Fibroblast of skin of scalp (primary cell): Measurements from ENCODE around the gene KCNJ4. TPM values are rescaled to one million over a fixed set of nuclear protein-coding genes. Genes with fewer than 3 reads are reported as not detected.

Experiments used
- DNase-seq: peaks from one replicate; pipeline ENCODE4 v3.0.0-alpha.2; 2013
- polyA plus RNA-seq, 2 experiments: library from polyadenylated mRNA; unstranded; fragments of 120-200 nt; gene quantifications; one replicate each; pipeline ENCODE4 v1.2.1, GENCODE V29; 2013; ENCODE audit not compliant: insufficient read length in 2 of 2

The KCNJ4 gene
- polyA plus RNA-seq (2013, experiment 1 of 2; ENCODE audit: insufficient read length): not detected
- not detected for polyA plus RNA-seq (2013, experiment 2 of 2; ENCODE audit: insufficient read length)

DNA sequence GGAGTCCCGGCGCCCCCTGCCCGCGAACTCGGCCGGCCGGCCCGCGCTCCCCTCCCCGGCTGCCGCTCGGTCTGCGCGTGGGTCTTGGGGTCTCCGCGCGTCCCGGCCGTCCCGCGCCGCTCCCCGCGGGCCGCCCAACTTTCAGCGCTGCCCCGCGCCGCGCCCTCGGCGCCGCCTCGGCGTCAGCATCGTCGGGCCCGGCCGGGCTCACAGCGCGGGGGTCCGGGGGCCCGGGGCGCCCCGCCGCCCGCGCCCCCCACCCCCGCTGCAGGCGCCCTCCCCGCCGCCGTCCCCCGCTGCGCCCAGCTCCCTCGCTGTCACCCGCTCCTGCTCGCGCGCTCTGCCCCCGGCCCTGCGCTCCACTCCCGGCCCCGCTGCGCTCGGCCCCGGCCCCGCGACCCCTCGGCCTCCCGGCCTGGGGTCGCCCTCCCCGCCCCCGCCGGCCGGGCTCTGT lies at the start of gene KCNJ4:
KCNJ4 (minus strand) TSS at position 124 of the 454 bp plus-strand sequence. CDS start 27,067 bp downstream, outside the sequence.
- no peak for DNase-seq

DNA sequence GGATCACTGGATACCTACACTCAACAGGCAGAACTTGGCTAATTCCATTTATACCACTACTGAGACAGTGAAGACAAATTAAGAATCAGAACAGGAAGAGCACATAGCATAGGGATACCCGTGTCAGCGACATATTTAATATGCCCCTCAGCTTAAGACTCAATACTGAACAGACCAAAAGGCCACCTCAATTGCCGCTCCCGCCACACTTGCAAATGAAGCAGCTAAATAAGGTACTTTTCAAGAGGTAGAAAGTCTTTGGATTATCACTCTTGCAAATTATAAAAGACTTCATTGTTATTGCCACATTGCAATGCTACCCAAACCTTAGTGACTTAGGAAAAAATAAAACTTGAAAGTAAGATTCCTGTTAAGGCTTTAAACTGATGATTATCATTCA lies 48.0 kb upstream of the KCNJ4 start:
- DNase-seq: no peak

DNA sequence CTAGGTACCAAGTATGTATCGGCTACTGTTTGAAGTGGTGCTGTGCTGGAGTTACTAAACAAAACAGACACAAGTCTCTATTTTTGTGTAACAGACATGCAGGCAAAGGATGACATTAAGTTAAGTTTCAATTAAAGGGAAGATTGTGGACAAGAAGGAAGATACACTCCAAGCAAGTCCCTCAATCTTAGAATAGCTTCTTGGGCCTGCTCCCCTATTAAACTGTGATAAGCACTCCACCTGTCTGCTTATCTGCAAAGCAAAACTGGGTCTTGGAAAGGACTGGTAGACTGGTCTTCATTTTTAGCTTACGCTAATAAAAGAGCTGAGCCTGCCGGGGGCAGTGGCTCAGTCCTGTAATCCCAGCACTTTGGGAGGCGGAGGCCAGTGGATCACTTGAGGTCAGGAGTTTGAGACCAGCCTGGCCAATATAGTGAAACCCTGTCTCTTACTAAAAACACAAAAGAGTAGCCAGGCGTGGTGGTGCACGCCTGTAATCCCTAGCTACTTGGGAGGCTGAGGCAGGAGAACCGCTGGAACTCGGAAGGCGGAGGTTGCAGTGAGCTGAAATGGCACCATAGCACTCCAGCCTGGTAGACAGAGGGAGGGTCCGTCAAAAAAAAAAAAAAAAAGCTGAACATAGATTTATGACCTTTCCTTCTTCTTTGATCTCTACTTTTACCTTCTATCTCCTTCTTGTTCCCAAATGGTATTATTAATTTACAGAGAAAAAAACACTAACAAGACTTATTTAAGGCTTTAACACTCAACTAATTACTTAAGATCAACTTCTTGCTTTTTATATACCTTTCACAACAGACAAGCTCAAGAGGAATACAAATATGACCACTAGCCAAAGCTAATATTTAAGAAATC lies 47.0 kb upstream of the KCNJ4 start:
- no peak for DNase-seq

DNA sequence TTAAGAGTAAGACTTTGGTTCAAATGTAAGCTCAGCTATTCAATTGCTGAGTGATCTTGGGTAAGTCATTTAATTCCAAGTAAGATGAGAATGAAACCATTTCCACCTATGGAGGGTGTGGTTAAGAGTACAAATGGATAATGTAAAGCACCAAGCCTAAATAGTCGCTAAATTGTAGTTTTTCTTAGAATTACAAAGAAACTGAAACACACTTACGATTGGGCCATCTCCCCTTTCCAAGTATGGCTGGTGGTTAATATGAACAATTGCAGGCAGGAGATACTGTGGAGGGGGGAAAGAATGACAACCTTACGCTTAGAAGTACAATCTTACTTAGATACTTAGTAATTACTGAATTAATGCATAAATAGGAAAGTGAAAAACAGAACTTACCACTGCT lies 42.9 kb upstream of the KCNJ4 start:
- no peak for DNase-seq

DNA sequence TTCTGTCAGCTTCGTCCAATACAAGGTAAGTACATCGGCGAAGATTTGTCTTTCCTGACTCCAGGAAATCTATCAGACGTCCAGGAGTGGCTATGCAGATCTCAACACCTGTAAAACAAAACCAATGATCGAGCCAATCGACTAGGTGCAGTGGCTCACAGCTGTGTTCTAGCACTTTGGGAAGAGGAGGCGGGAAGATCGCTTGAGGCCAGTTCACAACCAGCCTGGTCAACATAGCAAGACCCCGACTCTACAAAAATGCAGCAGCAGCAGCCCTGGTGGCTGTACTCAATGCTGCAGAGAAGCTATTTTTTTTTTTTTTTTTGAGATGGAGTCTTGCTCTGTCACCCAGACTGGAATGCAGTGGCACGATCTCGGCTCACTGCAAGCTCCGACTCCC lies 39.9 kb upstream of the KCNJ4 start:
- DNase-seq: no peak

DNA sequence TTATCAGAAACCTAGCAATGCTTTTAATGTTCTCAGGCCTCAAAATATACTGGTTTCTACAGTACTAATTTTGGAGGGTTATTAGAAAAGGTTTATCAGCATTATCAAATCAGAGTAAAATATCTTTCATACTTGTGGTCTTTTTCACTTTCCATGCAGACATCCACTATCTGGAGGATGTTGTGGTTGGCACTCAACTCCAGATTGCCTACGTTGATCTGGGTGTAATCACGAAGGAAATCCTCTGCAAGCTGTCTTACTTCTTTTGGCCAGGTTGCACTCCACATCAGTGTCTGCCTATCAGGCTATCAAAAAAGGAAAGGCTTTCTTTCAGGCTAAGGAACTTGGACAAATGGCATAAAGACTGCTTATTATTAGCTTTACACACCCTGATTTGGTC lies 39.5 kb upstream of the KCNJ4 start:
- peak; percentile 50 for DNase-seq

DNA sequence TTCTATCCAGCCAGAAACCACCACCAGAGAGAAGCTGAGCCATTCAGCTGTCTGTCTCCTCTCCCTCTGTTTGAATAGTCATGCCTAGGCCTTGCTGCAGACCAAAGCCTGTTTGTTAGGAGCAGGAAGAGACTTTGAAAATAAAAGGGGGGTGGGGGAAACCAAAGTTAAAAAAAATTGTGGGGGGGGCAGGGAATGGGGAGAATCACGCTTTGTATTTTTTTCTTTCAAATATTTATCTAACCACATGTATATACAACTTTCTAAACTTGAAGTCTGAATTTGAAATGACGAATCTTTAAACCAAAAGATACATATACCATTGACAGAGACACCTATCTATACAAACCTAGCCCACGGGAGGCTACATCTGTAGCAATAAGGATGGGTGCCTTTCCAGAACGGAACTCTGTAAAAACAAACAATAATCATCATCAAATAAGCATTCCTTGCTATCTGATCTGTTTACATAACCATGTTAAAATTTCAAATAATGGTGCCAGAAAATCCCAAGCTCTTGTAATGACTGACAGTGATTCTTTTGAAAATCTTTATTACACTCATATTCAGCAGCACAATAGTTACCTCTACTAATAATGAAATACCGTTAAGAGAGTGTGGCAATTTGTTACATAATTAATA lies 36.8 kb upstream of the KCNJ4 start:
- DNase-seq: no peak

DNA sequence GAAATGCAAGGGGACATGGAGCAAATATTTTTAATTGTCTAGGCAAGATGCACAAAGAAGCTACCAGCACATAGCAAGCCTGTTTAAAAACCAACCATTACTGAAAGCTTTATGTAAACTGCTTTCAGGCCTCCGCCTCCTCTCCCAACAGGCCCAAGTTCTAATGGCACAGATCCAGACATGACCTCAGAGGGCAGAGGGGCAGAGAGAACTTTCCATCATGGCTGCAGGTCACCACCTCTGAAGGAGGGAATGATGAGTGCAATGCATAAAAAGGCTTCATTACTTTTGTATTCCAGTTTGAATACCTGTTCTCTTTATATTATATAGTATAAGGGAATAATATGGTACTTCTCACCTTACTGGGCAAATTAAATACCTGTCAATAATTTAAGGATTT lies 35.9 kb upstream of the KCNJ4 start:
- DNase-seq: peak; percentile 43

DNA sequence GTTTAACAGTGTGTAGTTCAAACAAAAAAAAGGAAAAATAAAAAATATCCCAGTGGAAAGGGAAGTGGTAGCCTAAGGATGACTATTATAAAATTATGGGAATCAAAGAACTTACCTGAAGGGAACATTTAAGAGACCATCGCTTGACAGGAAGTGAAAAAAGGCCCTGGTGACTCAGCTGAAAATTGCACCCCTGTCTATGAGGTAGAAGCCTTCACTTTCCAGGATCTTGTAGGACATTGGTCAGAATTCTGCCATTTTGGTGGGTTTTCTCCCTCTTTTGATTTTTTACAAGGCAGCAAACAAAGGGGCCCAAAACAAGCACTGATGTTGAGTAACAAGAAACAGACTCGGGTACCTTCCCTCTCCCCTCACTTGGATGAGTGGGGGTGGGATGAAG lies 35.5 kb upstream of the KCNJ4 start:
- DNase-seq: no peak

DNA sequence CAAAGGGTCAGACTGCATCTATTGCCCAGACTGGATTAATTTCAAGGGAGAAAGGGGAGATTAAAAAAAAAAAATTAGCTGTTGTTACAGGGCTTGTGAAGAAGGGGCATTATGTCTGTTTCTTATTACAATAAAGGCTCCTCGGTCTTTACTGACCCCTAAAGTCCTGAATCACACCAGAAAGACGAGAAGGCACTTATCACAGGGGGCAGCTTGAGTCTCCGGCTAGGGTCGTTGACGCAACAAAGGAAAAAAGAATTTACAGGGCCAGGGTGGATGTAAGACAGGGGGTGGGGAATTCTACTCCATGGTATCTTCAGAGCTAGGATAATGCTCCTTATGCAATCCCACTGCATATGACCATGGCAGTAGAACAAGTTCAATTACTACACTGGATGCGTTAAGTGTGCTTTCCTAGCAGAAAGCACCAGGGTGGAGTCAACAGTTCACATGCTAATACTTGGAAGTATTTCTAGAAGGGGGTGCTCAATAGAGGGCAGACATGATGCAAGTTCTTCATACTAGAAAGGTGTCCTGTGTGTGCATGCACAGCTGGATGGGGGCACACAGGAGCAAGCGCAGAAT lies 34.7 kb upstream of the KCNJ4 start:
- DNase-seq: no peak

DNA sequence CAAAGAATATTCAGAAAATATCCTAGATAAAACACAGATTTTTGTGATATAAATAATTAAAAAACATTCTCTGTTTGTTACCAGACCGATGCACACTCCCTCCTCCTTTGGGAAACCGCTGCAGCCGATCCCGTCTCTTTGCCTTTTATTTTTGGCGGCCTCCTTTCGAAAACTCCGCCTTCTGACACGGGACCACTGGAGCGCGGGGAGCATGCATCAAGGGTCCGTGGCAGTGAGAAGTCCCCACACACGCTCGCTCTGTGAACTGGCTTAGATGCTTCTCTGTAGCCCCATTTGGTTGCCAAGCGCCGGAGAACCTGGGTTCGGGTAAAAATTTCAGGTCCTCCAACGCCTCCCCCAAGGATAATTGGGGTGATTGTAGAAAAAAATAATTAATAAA lies 34.1 kb upstream of the KCNJ4 start:
- no peak for DNase-seq

DNA sequence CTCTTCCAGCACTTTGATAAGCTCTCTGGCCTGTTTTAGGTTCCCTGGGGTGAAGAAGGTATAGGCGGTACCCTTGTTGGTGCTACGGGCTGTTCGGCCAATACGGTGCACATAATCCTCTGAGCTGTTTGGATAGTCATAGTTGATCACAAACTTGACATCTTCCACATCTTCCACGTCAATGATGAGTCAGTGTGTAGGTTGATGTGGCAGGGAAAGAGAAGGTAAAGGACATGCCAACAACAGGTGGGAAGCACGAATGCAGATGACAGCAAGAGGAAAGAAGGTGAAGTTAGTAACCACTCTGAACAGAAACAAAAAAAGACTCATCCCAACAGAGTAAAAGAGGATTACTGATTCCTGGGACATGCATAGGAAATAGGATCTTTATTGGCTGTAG lies 32.9 kb upstream of the KCNJ4 start:
- no peak for DNase-seq

DNA sequence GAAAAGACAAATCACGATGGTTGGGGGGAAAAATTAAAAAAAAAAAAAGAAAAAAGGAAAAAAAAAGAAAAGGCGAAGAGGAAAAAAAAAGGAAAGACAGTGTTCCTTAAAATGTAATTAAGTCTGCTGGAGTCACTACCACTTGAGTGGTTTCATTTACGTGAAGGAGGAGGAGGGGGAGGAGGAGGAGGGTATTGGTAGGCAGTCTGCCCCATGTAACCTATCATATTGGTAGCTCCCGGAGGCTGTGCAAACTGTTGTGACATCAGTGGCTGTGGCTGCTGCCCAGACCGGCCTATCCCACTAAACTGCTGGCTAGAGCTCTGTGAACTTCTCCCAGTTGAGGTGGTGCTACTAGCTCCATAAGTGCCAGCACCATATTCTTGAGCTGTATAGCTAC lies 30.8 kb upstream of the KCNJ4 start:
- DNase-seq: no peak

DNA sequence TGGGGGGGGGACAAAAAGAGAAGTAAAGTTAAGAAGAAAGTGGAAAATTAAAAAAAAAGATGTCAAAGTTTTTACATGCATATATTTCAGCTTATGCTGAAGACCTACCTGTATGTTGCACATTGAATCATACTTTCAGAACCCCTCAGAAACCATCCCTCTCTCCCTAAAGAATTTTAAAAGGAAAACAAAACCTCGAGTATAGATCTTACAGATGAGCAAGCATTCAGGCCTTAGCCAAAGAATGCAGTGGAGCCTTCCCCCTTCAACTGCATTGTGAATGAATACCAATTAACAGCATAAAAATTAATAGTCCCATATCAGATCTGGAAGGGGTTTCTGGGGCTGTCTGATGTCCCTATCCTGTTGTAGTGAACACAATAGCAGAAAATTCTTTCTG lies 29.2 kb upstream of the KCNJ4 start:
- DNase-seq: no peak

DNA sequence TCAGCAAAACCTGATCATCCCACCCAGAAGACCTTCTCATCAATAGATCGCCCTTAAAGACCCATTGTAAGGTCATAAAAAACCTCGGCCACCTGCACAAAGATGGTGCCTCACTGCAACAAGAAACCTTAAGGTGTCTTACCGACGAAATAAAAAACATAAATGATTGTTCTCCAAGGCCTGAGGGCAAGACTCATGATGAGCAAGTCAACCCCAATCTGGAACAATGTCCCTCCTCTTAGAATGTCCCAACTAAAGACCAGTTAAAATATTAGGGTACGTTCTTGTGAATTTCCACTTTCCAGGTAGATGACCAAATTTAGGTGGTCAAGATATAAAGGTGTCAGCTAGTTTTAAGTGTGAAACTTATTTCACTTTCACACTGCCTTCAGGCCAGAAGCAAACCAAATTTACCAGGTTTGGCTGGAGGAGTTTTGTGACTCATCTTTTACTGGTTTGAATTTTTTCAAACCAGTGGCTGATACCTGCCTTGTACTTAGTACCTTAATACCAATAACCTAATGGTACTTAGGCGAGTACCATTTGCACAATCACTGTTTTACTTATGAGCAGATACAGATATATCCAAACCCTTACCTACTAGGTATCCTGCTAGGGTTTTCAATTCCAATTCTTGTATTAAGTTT lies 27.8 kb upstream of the KCNJ4 start:
- no peak for DNase-seq

DNA sequence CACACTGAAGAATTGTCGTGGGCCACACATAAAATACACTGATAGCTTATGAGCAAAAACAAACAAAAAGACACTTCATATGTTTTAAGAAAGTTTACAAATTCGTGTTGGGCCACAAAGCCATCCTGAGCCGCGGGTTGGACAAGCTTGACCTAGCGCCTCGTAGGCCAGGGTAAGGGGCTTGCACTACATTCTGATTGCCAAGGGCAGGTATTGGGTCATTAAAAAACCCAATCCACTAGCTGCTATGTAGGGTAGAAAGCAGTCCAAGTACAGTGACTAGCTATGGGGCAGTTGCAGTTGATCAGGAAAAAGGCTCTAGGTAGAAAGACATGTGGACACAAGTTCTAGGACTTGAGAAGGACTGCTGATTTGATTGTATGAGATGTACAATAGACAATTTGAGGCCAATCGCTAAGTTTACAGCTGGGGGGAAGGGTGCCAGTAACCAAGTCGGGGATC lies 26.9 kb upstream of the KCNJ4 start:
- DNase-seq: no peak

DNA sequence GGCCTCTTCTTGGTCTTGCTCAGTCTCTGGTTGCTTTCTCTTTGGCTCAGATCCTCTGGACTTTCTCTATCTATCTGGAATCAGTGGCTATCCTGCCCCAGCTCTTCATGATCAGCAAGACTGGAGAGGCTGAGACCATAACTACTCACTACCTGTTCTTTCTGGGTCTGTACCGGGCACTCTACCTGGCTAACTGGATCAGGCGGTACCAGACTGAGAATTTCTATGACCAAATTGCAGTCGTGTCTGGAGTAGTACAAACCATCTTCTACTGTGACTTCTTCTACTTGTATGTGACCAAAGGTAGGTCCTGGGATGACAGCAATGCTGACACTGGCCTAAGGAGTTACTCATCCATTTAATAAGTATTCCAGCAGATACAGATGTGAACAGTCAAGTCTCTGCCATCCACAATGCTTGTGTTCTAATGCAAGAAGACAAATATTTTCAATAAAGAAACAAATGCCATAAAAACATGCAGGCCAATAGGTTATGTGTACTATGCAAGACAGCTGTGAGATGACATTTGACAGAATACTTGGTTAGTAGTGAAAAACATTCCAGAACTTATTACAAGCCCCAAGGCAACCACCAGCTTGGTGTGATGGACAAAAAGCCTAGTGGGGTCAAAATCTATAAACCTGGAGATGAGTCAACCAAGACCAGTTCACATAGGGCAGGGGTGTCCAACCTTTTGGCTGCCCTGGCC lies 26.3 kb upstream of the KCNJ4 start:
- no peak for DNase-seq

DNA sequence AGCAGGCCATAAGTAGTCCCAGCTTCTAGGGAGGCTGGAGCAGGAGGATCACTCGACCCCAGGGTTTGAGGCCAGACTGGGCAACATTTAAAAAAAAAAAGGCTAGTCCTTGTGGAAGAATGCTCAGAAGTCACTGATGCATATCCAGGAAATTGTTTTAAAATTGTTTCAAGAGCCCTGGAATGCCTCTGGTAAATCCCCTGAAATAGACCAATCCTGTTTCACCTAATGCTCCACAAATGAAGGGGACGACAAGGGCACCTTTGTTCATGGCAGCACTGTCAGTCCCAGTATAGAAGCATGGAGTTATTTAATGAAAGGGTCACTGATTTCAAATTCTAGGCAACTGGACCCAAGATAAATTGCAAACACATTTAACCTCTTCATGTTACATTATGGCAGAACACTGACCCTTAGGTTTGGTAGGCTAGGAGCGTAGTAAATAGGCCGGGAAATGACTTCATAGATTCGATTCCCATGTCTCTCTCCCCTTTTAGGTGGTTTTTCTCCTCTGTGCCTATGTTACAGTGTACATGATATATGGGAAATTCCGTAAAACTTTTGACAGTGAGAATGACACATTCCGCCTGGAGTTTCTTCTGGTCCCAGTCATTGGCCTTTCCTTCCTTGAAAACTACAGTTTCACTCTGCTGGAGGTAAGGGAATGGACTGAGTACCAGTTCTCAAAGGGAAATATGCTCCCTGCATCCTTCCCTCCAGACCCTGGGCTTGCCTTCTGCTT lies 24.3 kb upstream of the KCNJ4 start:
- no peak for DNase-seq

DNA sequence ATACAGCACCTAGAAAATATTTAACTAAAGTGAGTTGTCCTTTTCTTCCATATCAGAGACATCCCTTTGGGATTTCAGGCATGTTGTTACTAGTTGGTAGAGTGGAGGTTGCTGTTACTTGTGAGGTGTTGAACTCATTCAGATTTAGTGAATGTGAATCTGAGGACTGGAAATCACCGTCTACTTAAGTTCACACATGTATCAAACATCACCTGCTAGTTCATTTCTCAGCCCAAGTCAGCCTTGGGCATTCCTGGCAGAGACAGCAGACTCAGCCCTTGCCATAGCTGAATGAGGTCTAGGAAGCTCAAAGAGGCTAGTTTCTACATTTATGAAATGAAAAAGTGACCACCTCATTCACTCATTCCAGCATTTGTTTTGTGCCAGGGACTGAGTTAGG lies 22.6 kb upstream of the KCNJ4 start:
- no peak for DNase-seq

DNA sequence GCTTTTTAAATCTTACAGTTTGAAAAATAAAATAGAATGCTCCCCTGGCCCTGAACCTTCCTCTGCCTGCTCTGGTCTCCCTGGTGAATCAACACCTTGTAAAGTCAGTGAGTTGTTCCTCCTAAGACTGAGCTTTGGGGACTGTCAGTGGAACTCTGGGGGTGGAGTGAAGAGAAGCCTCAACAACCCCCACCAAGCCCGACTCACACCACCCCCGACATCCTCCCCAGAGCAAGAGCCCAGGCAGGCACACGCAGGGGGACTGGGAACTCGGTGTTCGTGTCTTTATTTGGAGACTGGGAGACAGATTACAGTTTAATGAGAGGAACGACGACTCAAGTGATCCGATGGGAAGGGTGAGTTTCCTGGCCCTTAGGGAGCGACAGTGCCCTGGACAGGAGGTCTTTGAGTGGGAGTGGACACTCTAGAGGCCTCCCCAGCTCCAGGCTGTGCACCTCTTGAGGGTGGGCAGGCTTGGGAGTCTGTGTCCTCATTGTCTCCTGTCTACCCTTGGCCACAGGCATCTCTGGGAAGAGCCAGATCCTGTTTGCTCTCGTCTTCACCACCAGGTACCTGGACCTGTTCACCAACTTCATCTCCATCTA lies 19.1 kb upstream of the KCNJ4 start:
- no peak for DNase-seq

DNA sequence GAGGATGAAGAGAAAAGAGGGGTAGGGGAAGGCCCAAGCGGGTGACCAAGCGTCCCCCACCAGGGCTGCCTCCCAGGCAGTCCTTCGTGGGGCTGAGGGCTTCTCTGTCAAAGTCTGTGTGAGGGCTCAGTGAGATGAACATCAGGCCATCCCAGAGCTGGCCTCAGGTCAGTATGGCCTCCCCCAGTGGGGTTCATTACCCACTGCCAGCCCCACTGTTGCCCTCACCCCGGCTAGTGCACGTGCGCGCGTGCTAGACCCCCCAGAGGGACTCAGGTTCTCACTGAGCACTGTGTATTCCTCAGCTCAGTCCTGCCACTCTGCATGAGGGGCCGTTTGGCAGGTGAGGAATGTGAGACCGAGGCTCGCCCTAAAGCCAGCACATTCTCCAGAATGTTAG lies 16.2 kb upstream of the KCNJ4 start:
- DNase-seq: no peak
